Activated naive CD4-positive, alpha-beta T cell treated with anti-CD3 and anti-CD28 coated beads for 36 hours (primary cell): ENCODE data around the gene EPPIN. TPM values are rescaled to one million over a fixed set of nuclear protein-coding genes. Genes with fewer than 3 reads are reported as not detected.
"Not testable (repeated sequence)": the region's sequence is repeated elsewhere in the genome, so short reads cannot be mapped to it uniquely, and the experiment has no call there.

Experiments
- CTCF ChIA-PET: fragments of 350-600 bp; sonication (Branson Sonifier 250); formaldehyde crosslinking; loops from one replicate; lab custom pipeline; 2021; ENCODE audit warnings: antibody characterized with exemption; lab: Charles Lee
- DNase-seq: peaks from one replicate; pipeline ENCODE4 v3.0.0-alpha.2; 2020
- H3K27ac Mint-ChIP-seq: one replicate; pipeline ENCODE4 v1.8.0; 2021; ENCODE audit warnings: mild to moderate bottlenecking, mixed read lengths
- H3K27me3 Mint-ChIP-seq: one replicate; pipeline ENCODE4 v1.8.0; 2021; ENCODE audit warnings: low read depth, mixed read lengths
- H3K36me3 Mint-ChIP-seq: one replicate; pipeline ENCODE4 v1.8.0; 2021; ENCODE audit warnings: low read depth, mixed read lengths
- H3K4me1 Mint-ChIP-seq: one replicate; pipeline ENCODE4 v1.8.0; 2021; ENCODE audit warnings: low read depth, mixed read lengths
- H3K4me3 Mint-ChIP-seq: one replicate; pipeline ENCODE4 v1.8.0; 2021; ENCODE audit warnings: mild to moderate bottlenecking, moderate library complexity, mixed read lengths
- H3K9me3 Mint-ChIP-seq: one replicate; pipeline ENCODE4 v1.8.0; 2021; ENCODE audit warnings: mixed read lengths
- intact Hi-C: fragments of 100-400 bp; cut with micrococcal nuclease; formaldehyde crosslinking; loops from one replicate; pipeline ENCODE4 v1.15.1; 2023
- total RNA-seq, 2 experiments: library from RNA; stranded (reverse); gene quantifications; one replicate each; pipeline ENCODE4 v1.2.3, GENCODE V29; 2021

The EPPIN gene
- not detected for total RNA-seq

DNA sequence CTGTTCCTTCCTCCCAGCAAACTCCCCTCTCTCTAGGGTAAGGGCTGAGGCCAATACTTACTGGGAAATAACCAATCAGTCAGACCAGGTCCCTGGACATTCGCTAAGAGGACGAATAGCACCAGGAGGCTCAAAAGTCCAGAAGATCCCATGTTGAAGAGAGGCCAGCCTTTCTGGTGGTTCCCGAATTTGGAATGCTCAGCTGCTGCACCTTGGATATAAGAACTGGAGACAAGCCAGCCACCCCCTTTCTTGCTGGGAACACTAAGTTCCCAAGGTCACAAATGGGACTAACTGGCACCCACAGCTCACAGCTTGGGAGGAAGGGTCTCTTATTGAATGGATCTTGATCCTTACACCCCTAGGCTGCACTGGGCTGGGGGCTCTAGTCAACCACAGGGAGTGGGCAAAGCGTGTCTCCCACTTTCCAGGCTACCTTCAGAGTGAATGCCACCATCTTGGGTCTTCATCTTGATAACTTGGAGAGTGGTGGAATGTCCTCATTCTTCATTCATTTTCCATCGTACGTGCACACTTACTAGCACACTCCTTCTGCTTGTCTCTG lies at the start of gene EPPIN:
Gene EPPIN (minus strand): TSS at position 196 of the 565 bp plus-strand sequence. CDS start 44 bp downstream, at position 152.
- intact Hi-C loops: no loop called here
- CTCF ChIA-PET: interaction anchor here (0.7 to 1.0 kb wide), 2 partner anchors 82 to 224 kb away, joined by 3 read pairs; partner anchors contain the start of gene WFDC10A
- H3K27me3 Mint-ChIP-seq: peaks cover 28% of the 10 kb centered on the region

DNA sequence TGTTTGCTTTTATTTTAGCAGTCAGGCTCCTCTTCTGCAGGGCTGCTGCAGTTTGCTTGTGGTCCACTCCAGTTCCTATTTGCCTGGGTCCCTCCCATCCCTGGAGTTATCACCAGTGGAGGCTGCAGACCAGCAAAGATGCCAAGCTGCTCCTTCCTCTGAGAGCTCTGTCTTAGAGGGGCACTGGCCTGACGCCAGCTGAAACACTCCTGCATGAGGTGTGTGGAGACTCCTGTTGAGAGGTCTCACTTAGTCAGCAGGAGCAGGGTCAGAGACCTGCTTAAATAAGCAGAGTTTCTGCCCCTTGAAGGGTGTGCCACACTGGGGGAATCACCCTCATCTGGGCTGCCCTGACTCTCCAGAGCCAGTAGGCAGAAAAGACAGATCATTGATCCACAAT lies 48.0 kb upstream of the EPPIN start:
- DNase-seq: no peak
- intact Hi-C loops: no loop called here
- Mint-ChIP-seq H3K36me3 (no peaks in the 10 kb centered on the region), H3K27me3 (peaks cover 29% of the 10 kb centered on the region), H3K9me3 (no peaks in the 10 kb centered on the region), H3K4me3 (no peak overlapping the region), H3K4me1 (no peaks in the 10 kb centered on the region), H3K27ac (no peak overlapping the region)
- CTCF ChIA-PET: interaction anchor here (0.6 to 3.6 kb wide), 3 partner anchors 176 to 310 kb away, joined by 3 to 38 read pairs (median 3); no protein-coding TSS in a partner anchor

More for the DNA sequence above, at the start of gene EPPIN:
- Mint-ChIP-seq H3K9me3 (no peaks in the 10 kb centered on the region), H3K27ac (no peak within 1 kb of the TSS), H3K36me3 (no peaks in the 10 kb centered on the region), H3K4me3 (no peak within 1 kb of the TSS), H3K4me1 (no peaks in the 10 kb centered on the region)
- DNase-seq: no peak

DNA sequence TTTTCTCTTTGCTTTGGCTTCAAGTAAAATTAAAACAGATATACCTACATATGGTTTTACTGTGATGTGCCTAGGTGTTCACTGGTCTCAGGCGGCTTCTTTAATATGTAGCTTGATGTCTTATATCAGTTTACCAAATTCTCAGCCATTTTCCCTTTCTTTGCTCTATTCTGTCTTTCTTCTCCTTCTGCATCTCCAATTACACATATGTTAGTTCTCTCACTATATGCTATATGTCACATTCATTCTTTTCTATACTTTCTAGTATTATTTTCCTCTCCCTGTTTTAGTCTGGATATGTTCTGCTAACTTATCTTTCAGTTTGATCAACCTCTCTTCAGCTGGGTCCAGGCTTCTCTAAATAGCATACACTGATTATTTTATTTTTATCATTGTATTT lies 46.3 kb upstream of the EPPIN start:
- Mint-ChIP-seq H3K27ac (no peak overlapping the region), H3K4me1 (no peaks in the 10 kb centered on the region), H3K36me3 (no peaks in the 10 kb centered on the region), H3K27me3 (peaks cover 24% of the 10 kb centered on the region), H3K4me3 (no peak overlapping the region), H3K9me3 (no peaks in the 10 kb centered on the region)
- CTCF ChIA-PET: interaction anchor here (0.6 to 3.6 kb wide), 2 partner anchors 117 to 177 kb away, joined by 5 to 38 read pairs; no protein-coding TSS in a partner anchor
- intact Hi-C loops: no loop called here
- DNase-seq: no peak

DNA sequence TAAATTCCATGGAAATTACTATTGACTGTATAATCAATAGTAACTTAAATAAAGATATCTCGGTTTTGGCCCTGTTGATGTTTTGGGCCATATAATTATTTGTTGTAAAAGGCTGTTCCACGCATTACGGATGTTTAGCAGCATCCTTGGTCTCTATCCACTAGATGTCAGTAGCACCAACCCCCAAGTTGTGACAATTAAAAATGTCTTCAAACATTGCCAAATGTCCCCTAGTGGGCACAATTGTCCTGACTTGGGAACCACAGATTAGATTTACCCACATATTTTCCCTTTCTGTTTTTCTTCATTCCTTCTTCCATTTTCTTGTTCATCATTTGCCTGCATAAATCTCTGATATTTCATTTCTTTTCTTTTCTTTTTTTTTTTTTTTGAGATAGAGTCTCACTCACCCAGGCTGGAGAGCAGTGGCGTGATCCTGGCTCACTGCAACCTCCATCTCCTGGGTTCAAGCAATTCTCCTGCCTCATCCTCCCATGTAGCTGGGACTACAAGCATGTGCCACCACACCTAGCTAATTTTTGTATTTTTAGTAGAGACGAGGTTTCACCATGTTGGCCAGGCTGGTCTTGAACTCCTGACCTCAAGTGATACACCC lies 45.5 kb upstream of the EPPIN start:
- no peaks in the 10 kb centered on the region for H3K36me3 Mint-ChIP-seq

DNA sequence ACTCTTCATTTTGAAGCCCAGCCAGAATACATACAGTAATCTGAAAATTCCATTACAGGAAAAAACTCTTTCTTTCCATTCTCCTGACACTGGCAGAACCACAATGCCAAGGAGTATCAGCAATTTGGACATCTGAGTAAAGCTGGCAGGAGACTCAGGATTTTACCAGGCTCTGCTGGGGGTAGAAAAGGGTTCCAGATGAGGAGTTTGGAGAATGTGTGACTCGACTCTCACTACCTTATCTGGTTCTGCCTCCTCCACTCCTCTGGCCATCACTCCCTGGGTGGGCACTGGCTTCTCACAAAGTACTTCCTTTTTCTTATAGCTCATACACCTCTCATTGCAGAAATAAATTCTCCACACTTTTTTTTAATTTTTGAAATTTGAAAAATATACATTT lies 42.5 kb upstream of the EPPIN start:
- CTCF ChIA-PET: interaction anchor here (0.6 to 1.2 kb wide), 2 partner anchors 182 to 183 kb away, joined by 4 read pairs; no protein-coding TSS in a partner anchor
- DNase-seq: no peak
- peaks cover 10% of the 10 kb centered on the region for H3K27me3 Mint-ChIP-seq

More for the DNA sequence above, 45.5 kb upstream of the EPPIN start:
- H3K4me1 Mint-ChIP-seq: no peaks in the 10 kb centered on the region
- no peak overlapping the region for H3K27ac Mint-ChIP-seq
- H3K4me3 Mint-ChIP-seq: no peak overlapping the region
- no peaks in the 10 kb centered on the region for H3K9me3 Mint-ChIP-seq
- intact Hi-C loops: loop anchor here (1.0 kb wide), 1 partner anchor 179 kb away; no protein-coding TSS in a partner anchor
- peaks cover 20% of the 10 kb centered on the region for H3K27me3 Mint-ChIP-seq
- DNase-seq: peak; percentile 56
- CTCF ChIA-PET: interaction anchor here (0.6 to 3.6 kb wide), 9 partner anchors 87 to 347 kb away, joined by 3 to 38 read pairs (median 4); no protein-coding TSS in a partner anchor

DNA sequence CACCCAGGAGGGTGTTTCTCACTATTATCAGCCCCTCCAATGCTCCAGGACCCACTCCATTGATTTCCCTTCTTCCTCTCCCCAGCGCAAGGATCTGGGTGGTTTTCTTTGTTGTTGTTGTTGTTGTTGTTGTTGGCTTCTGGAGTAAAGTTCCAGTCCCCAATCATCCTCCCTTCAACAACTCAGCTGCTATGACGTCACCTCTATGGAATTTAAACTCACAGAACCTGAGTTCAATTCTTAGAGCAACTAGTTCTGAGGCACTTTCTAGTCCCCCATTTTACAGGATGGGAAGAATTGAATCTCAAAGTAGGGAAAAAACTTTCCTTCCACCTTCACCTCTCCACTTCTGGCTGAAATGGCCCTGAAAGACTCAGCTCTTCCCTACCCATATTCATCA lies 41.6 kb upstream of the EPPIN start:
- H3K36me3 Mint-ChIP-seq: no peaks in the 10 kb centered on the region
- CTCF ChIA-PET: interaction anchor here (1.2 kb wide), 1 partner anchor 183 kb away, joined by 4 read pairs; no protein-coding TSS in a partner anchor
- no peaks in the 10 kb centered on the region for H3K4me1 Mint-ChIP-seq
- no peak for DNase-seq
- no peak overlapping the region for H3K4me3 Mint-ChIP-seq
- no peak overlapping the region for H3K27ac Mint-ChIP-seq
- peaks cover 4% of the 10 kb centered on the region for H3K27me3 Mint-ChIP-seq
- H3K9me3 Mint-ChIP-seq: no peaks in the 10 kb centered on the region
- intact Hi-C loops: no loop called here

More for the DNA sequence above, 42.5 kb upstream of the EPPIN start:
- intact Hi-C loops: no loop called here
- no peaks in the 10 kb centered on the region for H3K36me3 Mint-ChIP-seq
- H3K4me3 Mint-ChIP-seq: no peak overlapping the region
- H3K9me3 Mint-ChIP-seq: no peaks in the 10 kb centered on the region
- no peak overlapping the region for H3K27ac Mint-ChIP-seq
- H3K4me1 Mint-ChIP-seq: no peaks in the 10 kb centered on the region

DNA sequence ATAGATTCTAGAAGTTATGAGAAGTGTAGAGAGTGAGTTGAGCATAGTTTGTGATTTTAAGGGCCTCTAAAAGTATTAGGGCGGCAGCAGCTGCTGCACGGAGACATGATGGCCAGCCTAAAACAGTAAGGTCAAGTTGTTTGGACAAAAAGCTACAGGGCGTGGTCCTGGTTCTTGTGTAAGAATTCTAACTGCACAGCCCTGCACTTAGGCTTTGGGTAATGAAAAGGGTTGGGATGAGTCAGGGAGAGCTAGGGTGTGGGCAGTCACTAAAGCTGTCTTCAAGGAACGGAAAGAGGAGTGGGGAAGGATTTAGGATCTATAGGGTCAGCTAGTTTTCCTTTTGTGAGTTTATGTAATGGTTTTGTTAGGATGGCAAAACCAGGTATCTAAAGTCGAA lies 38.8 kb upstream of the EPPIN start:
- H3K4me3 Mint-ChIP-seq, H3K4me1 Mint-ChIP-seq, intact Hi-C loops, DNase-seq, CTCF ChIA-PET, H3K27ac Mint-ChIP-seq, H3K36me3 Mint-ChIP-seq, H3K9me3 Mint-ChIP-seq: not testable (repeated sequence)
- H3K27me3 Mint-ChIP-seq: peaks cover 10% of the 10 kb centered on the region

DNA sequence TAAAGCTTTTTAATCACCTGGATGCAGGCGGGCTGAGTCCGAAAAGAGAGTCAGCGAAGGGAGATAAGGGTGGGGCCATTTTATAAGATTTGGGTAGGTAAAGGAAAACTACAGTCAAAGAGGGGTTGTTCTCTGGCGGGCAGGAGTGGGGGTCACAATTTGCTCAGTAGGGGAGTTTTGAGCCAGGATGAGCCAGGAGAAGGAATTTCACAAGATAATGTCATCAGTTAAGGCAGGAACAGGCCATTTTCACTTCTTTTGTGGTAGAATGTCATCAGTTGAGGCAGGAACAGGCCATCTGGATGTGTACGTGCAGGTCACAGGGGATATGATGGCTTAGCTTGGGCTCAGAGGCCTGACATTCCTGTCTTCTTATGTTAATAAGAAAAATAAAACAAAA lies 37.1 kb upstream of the EPPIN start:
- intact Hi-C loops, H3K27ac Mint-ChIP-seq: not testable (repeated sequence)
- peaks cover 10% of the 10 kb centered on the region for H3K27me3 Mint-ChIP-seq

DNA sequence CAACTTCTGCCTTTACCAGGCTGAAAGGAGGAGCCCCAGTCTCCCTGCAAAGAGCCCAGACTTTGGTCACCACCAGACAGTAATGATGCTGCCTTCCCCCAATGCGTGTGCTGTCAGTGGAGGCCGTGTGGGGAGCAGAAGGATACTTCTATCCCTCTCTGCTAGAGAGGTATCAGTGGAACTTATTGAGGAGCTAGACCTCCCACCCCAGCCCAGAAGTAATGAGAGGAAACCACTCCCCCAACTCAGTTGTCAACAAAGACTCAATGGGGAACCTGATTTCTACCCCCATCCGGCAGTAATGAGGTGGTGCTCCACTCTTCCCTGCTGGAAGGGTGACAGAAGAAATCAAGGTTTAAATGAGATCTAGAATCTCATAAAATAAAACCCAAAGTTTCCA lies 36.3 kb upstream of the EPPIN start:
- CTCF ChIA-PET: no interaction called here
- H3K27me3 Mint-ChIP-seq: peaks cover 11% of the 10 kb centered on the region
- H3K27ac Mint-ChIP-seq: no peak overlapping the region
- intact Hi-C loops: no loop called here
- no peaks in the 10 kb centered on the region for H3K9me3 Mint-ChIP-seq
- no peaks in the 10 kb centered on the region for H3K36me3 Mint-ChIP-seq
- H3K4me3 Mint-ChIP-seq: no peak overlapping the region
- no peaks in the 10 kb centered on the region for H3K4me1 Mint-ChIP-seq
- no peak for DNase-seq

More for the DNA sequence above, 37.1 kb upstream of the EPPIN start:
- H3K4me3 Mint-ChIP-seq, H3K4me1 Mint-ChIP-seq, H3K36me3 Mint-ChIP-seq, CTCF ChIA-PET, DNase-seq, H3K9me3 Mint-ChIP-seq: not testable (repeated sequence)

DNA sequence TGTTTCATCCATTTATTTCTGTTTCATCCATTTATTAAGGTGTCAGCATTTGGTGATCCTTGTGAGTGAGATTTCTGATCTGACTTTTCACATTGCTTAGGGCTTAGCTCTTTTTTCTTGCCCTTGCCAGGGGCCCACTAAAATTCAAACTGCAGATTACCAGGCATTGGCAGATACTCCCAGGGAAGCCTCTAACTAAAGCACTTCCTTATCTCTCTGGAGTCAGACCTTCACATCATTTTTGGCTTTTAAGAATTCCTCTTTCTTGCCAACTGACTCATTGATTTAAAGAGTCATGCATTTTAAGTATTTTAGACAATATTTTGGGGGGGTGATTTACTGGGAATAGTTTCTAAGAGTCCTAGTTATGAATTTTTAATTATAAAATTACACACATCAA lies 34.5 kb upstream of the EPPIN start:
- H3K4me1 Mint-ChIP-seq: no peaks in the 10 kb centered on the region
- intact Hi-C loops: no loop called here

DNA sequence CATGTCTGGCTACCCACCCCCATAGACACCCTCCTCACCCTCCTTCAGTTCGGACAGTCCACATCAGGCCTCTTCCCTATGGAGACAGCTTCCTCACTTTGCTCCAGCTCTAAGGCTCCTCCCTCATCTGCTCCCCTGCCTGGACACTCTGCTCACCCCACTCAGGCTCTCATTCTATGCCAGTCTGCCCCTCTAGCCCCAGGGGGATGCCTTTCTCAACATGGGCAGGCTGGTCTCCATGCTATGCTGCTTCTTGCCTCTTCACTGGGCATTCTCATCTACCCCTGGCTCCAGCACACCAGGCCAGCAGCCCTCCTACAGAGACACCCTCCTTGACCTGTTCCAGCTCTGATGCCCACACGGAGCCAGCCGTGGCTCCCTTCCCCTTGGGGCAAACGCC lies 32.0 kb upstream of the EPPIN start, which contains the start of gene WFDC8:
Gene WFDC8 (minus strand): TSS at position 101 of the 400 bp plus-strand sequence. CDS start 37 bp downstream, at position 64.
- H3K4me3 Mint-ChIP-seq: no peak within 1 kb of the TSS
- CTCF ChIA-PET: interaction anchor here (0.6 to 0.7 kb wide), 2 partner anchors 13 to 49 kb away, joined by 3 to 5 read pairs; no protein-coding TSS in a partner anchor
- H3K27ac Mint-ChIP-seq: no peak within 1 kb of the TSS
- no peaks in the 10 kb centered on the region for H3K4me1 Mint-ChIP-seq
- H3K9me3 Mint-ChIP-seq: no peaks in the 10 kb centered on the region
- intact Hi-C loops: no loop called here
- DNase-seq: no peak
- no peaks in the 10 kb centered on the region for H3K36me3 Mint-ChIP-seq
- H3K27me3 Mint-ChIP-seq: peaks cover 13% of the 10 kb centered on the region

More for the DNA sequence above, 34.5 kb upstream of the EPPIN start:
- CTCF ChIA-PET: no interaction called here
- no peak overlapping the region for H3K27ac Mint-ChIP-seq
- H3K36me3 Mint-ChIP-seq: no peaks in the 10 kb centered on the region
- H3K27me3 Mint-ChIP-seq: peaks cover 13% of the 10 kb centered on the region
- H3K9me3 Mint-ChIP-seq: no peaks in the 10 kb centered on the region
- no peak for DNase-seq
- H3K4me3 Mint-ChIP-seq: no peak overlapping the region

DNA sequence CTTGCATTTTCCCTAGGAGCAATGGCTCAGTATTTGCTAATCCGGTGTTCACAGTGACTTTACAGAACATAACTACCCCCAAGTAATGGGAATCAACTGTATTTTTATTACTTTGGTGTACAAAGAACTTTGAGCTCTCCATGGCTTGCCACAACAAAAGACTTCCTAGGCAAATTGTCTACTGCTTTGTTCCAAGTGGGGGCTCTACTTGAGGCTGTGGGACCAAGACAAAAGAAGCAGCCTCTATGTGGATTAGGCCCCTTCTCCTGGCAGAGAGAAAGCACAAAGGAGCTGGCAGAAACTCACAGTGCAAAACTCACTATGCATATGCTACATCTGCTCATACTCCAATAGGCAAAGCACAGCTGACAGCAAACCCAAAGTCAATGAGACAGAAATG lies 31.0 kb upstream of the EPPIN start:
- DNase-seq: no peak
- intact Hi-C loops: no loop called here
- H3K4me1 Mint-ChIP-seq: no peaks in the 10 kb centered on the region
- H3K36me3 Mint-ChIP-seq: no peaks in the 10 kb centered on the region
- no peaks in the 10 kb centered on the region for H3K9me3 Mint-ChIP-seq
- CTCF ChIA-PET: interaction anchor here (1.6 kb wide), 1 partner anchor 192 kb away, joined by 4 read pairs; no protein-coding TSS in a partner anchor
- no peak overlapping the region for H3K27ac Mint-ChIP-seq
- H3K4me3 Mint-ChIP-seq: no peak overlapping the region
- peaks cover 13% of the 10 kb centered on the region for H3K27me3 Mint-ChIP-seq
